Activated naive CD4-positive, alpha-beta T cell (primary cell): Measurements from ENCODE around the gene CHST13.

ENCODE experiments used
- DNase-seq, 4 experiments: peaks; one replicate each; lab custom pipeline; 2025; lab: John Stamatoyannopoulos, UW

Gene CHST13

DNA sequence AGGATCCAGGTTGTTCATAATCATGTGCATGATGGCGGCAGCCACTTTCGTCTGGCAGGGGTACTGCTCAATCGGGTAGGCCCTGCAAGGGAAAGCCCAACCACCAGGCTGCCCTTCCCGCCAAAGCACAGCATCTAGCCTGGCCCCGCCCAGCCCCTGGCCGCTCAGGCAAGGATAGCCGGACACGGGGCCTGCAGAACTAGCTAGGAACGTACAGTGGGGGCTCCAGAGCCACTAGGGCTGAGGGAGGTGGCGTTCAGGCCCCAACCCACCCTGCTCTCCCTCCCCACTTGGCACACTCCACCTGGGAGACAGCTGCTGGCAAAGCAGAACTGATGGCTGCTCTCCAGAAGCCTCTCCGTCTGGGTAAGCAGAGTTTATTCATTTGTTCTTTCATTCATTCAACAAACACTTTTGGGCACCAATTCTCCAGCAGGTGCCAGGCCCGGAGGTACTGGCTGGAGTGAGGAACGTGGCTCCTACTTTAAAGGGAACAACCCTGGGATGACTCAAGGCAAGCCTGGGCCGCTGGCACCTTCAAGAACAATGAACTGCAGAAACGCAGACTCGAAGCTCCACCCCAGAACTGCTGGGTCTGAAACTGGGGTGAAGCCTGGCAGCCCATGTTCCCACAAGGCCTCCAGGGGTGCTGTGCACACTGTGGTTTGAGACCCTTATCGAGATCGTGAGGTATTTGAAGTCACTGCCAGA lies 14.2 kb upstream of the CHST13 start:
- DNase-seq, result no peak

DNA sequence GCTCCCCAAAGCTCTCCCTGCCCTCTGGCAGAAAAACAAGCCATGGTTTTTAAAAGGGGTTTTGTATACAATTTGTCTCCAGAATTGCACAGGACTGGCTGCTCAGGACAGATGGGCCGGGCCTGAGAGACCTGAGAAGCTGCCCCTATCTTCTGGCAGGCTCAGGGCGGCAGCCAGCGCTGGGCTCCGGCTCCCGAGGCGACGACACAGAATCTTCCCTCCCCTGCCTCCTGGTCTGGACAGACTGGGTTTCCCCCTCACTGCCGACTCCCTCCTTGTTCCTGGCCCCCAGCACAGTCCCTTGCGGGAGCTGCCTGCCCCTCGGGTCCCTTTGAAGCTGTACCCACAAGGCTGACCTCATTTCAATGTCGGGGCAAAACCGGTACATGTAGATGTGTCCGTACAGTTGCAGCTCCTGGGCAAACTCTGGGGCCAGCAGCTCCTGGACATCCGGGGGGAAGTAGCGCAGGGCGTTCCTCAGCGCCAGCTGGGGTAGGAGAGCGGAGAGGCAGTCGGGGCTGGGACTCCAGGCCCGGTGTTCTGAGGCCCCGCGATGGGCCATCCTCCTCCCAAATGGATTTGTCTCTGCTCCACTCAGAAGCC lies 13.5 kb upstream of the CHST13 start:
- DNase-seq, result no peak

- no peak for DNase-seq
Measured at GRCh38 chr3:126511291-126511690, 12.7 kb upstream of the CHST13 start.

DNA sequence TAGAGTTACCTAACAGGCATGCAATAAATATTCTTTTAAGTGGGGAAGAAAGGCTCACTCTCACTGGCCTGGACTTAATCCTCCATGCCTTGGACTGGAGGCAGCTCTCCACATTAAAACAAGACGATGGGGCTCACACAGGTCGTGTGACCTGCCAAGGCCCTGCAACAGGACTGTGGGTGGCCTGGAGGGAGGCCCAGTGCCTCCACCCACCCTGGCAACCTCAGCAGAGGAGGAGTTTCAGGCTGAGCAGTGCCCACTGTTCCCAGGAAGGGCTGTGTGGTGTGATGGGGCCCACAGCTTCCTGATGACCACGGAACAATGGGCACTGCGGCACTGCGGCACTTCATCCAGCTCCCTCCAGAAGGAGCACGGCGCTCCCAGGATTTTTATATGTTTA lies 11.9 kb upstream of the CHST13 start:
- no peak for DNase-seq

- no peak for DNase-seq
Measured at GRCh38 chr3:126512916-126513650, 10.9 kb upstream of the CHST13 start.

- no peak for DNase-seq
Measured at GRCh38 chr3:126514161-126514560, 9.8 kb upstream of the CHST13 start.

DNA sequence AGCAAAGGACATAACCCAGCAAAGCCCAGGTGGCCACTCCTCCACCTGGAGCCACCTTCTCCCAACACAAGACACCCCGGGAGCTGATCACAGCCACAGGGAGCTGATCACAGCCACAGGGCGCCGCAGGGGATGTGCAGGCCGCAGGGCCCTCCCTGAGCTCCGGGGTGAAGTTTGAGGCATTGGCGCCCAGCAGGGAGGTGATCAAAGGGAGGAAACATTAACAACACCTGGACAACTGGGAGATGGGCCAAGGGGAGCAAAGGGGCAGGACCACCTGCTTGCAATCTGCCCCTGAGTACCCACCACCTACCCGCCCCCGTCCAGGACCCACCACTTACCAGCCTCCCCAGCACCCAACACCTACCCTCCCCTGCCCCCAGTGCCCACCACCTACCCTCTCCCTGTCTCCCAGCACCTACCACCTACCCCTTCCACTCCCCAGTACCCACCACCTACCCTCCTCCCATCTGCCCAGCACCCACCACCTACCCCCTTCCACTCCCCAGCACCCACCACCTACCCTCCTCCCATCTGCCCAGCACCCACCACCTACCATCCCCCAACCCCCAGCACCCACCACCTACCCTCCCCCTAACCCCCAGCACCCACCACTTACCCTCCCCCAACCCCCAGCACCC lies 8.8 kb upstream of the CHST13 start:
- no peak for DNase-seq

GRCh38 chr3:126516152-126516935 lies 7.6 kb upstream of the CHST13 start:
- no peak for DNase-seq

- DNase-seq, result no peak
Measured at GRCh38 chr3:126516936-126517290, 7.0 kb upstream of the CHST13 start.

DNA sequence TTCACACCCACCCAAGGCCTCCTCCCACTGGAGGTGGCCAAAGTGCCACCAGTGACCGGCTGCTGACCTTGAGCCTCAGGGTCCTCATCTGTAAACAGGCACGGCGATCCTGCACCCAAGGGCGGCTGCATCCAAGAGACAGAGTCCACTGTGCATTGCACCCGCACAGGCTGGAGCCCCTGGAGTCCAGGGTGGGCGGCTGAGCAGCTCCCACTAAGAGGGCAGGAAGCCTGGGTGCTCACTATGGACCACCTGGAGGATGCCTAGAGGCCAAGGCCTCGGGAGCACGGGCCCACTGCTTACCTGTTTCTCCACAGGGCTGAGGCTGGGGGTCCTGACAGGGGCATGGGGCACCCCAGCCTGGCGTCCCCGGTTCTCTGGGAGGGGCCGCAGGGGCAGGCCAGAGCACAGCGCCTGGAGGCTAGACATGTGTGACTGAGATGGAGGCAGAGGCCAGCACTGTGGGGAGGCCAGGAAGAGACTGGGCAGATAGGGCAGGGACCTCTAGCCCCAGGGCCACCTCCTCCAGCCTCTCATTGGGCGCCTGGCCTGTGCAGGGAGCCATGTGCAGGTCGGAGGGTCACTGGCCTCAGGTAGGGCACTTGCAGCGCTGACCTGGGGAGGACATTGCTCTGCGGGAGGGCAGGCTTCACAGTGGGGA lies 6.5 kb upstream of the CHST13 start, which contains the start of gene UROC1:
Gene UROC1 (minus strand): TSS at position 483 of the 661 bp plus-strand sequence. CDS start 54 bp downstream, at position 429.
- DNase-seq, result no peak

DNA sequence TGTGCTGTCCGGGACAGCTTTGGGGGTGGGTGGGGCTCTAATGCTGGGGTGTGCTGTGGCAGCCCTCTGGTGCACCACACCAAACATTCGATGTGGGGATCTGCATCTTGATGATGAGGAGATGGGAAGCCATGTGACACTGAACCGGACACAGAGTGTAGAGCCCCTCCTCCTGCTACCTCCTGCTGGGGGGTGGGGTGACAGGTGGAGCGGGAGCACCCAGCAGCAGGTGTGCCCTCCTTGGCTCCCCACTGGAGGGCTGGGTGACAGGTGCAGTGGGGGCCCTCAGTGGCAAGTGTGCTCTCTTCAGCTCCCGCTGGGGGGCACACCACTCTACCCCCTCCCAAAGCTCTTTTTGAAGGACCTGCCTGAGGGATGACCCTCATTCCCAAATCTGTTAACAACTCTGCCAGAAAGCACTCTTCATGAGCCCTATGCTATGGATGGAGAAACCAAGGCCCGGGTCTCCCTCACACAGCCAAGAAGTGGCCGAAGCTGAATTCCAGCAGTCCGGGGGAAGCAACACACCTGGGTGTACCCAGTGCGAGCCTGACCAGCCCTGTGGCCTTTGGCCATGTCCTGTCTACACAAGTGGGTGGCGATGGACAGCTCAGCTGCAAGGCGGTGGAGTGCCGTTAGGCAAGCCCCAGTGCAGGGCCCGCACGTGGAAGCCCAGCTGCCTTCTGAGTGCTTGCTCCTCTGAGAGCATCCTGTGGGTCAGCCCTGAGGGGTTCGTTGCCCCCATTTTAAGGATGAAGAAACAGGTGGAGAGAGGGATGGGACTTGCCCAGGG lies 5.8 kb upstream of the CHST13 start:
- DNase-seq, result no peak

DNA sequence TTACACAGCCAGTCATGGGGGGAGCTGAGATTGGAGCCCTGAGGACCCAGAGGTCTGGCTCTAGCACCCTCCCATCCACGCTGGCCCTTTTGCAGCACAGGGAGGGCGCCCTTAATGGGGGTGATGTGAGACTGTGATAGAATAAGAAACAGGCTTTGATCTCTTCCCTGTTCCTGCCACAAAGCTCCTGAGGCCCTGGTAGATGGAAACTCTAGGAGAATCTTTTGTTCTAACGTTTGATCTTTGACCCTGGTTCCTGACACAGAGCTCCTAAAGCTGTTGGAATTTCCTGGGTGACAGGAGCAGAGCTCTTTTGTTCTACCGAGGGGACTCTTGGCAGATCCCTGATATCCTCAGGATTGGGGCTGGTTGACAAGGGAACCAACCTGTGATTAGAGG lies 5.2 kb upstream of the CHST13 start:
- DNase-seq, result no peak

DNA sequence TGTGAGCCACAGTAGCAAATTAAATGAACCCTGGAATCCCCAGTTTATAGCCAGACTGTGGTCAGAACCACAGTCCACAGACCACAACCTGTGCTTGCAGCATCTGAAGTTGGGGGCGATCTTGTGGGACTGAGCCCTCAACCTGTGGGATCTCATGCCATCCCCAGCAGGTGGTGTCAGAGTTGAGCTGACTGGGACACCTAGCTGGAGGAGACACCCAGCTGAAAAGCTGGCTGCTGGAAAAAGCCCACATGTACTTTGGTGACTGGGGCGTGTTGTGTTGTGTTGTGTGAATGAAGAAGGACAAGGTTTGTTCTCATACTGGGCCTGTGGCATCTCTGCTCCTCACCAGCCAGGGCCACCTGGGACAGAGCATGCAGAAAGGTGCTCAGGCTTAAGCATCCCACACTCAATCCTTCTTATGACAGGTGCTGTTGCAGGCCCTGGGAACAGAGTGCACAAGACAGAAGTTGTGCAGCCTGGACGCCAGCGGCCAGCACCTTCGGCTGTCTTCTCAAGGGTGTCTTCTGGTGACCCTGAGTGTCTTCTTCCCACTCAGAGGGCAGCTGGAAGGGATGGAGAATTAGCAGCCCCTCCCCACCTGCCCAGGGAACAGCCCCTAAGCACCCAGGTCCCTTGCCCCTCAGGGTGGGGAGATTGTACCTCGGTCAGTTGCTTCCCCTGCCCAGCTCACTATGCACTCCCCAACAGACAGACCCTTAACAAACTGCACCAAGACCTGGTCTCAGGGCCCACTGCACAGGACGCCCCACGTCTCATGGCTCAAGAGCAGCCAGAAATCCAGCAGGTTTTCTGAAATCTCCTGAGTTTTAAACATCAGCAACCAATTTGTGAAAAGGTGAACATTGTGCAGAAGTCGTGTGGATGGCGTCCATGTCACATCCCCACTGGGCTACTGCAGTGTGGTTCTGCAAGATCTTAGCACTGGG lies 4.2 kb upstream of the CHST13 start:
- DNase-seq, result no peak

DNA sequence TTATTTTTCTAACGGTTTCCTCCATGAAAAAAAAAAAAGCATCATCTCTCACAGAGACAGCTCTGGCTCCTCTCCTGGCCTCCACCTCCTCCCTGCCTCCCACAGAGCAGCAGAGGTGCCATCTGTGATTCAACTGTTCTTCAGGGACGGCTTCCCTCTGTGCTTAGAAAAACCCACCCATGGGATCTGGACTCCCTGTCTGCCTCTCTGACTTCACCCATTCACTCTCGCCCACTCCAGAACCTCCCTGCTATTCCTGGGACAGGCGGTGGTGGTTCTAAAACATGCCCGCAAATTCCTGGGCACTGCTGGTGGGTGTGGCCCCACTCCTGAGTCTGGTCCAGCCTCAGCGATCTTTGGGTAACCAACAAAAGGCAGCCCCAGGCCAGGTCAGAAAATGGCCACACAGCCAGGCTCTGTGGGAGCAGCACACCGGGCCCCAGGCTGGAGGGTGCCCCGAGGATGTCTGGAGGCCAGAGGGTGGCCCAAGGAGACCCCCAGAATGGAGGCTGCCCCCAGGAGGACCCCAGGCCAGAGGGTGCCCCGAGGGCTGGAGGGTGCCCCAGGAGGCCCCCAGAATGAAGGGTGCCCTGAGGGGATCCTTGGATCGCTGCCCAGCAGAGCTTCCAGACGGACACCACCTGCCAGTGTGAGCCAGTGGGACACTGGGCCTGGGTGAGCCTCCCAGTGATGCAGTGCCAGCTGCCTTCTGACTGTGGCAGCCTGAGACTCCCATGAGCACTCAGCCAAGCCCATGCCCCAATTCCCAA lies 2.6 kb upstream of the CHST13 start:
- DNase-seq, result no peak

GRCh38 chr3:126522363-126522788 lies 1.6 kb upstream of the CHST13 start:
- DNase-seq, result peak in 2 of 4 experiments; percentile 5 to 6

GRCh38 chr3:126524429-126524988 lies 554 bp downstream of the CHST13 start:
- DNase-seq, result no peak

DNA sequence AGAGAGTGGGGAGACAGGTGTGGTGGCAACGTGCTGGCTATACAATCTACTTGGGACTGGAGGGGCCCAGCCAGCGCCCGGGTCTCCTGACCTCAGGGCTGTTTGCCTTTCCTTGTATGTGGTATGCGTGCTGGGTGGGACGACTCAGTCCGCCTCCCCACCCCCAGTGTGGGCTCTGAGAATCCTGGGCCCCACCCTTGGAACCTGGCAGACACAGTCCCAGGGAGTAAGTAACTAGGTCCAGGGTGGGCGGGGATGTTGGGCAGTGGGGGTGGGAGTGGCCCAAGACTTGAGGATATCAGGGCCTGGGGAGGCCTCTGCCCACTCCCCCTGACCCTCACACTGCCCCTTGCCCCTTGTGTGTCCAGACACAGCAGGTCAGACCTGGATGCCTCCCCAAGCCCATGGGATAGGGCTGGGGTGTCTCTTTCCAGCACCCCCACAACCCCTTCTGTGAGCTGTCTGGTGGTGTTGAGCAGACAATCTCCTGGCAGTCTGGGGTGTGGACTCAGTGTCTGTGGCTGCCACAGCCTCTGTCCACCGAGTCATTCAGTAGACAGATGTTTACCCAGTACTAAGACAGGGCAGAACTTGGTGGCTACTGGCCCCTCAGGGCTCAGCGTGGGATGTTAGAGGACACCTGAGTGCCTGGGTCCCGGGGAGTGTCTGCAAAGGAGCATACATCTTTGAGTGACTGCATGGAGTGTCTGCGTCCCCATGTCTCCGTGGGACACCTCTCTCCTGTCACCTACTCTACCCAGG lies 1.3 kb downstream of the CHST13 start:
- DNase-seq, result no peak
